Epithelial cell of esophagus (primary cell): ENCODE results near the gene PTCD1.

Experiments
- DNase-seq: peaks from one replicate; pipeline ENCODE4 v3.0.0; 2010; ENCODE audit warnings: low read depth
- H3K4me3 ChIP-seq: 2 replicates; pipeline ENCODE4 v1.5.1; 2011; ENCODE audit warnings: mild to moderate bottlenecking, low read length, control low read depth
- CTCF ChIP-seq: IDR thresholded peaks from 2 replicates; pipeline ENCODE4 v1.5.1; 2011; ENCODE audit warnings: low read depth, mild to moderate bottlenecking, low read length, control low read depth, inconsistent platforms; ENCODE audit not compliant: insufficient read depth; ENCODE audit errors: missing control alignments

PTCD1 gene

GRCh38 chr7:99375070-99375807 is 63.4 kb downstream of the PTCD1 start:
- peak; percentile 71 for DNase-seq
- no peak for TF ChIP-seq CTCF
- H3K4me3 ChIP-seq: peak overlapping the region; percentile 42

DNA sequence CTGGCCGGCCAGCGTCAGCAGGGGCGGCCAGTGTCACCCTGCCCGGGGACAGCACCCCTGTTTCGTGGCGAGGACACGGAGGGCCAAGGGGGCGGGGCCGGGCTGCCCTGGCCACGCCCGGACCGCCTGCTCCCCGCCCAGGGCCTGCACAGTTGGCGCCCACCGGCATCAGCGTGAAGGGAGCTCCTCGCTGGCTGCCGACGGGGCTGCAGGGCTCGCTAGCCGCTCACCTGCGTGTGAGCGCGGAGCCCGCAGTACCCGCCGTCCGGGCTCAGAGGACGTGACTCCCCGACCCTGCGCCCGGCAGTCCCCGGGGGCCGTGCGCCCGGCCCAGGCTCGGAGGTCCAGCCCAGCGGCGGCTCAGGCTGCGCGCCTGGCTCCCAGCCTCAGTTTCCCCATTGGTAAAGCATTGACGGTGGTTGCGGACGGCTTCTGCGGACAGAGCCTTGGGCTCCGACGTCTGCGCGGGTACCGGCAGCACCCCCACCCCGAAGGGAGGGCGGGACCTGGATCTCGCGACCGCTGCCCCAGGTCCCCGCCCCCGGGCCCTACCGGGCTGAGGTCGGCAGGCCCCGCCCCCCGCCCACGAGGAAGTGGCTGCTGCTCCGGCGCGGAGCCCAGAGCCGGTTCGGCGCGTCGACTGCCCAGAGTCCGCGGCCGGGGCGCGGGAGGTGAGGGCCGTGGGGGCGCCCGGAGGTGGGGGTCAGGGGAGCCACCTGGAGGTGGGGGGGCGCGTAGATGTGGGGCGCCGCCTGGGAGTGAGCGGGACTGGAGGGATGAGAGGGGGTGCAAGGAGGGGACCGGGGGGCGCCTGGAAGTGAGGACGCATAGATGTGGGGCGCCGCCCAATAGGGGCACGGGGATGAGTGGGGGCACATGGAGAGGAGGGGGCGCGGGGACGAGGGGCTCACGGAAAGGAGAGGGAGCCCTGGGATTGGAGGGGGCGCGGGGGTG is 64.2 kb downstream of the PTCD1 start, which contains the start of gene ARPC1B:
ARPC1B (plus strand) TSS at position 620 of the 954 bp plus-strand sequence. CDS start 10,985 bp downstream, outside the sequence.
- peak within 1 kb of the TSS; percentile 42 for H3K4me3 ChIP-seq
- DNase-seq: peak; percentile 78
- TF ChIP-seq CTCF: no peak

- no peak overlapping the region for H3K4me3 ChIP-seq
- TF ChIP-seq CTCF: no peak
- DNase-seq: no peak
Observed at GRCh38 chr7:99373091-99374066, 65.2 kb downstream of the PTCD1 start.

- no peak for TF ChIP-seq CTCF
- peak; percentile 52 for DNase-seq
- H3K4me3 ChIP-seq: no peak overlapping the region
Observed at GRCh38 chr7:99372275-99373090, 66.1 kb downstream of the PTCD1 start.

GRCh38 chr7:99371376-99371920 is 67.2 kb downstream of the PTCD1 start:
- no peak for TF ChIP-seq CTCF
- peak; percentile 86 for DNase-seq
- no peak overlapping the region for H3K4me3 ChIP-seq
